HepG2 (cell line): ENCODE data around the gene DBN1. TPM values are rescaled to one million over a fixed set of nuclear protein-coding genes. Genes with fewer than 3 reads are reported as not detected.

Source experiments
- ADNP ChIP-seq: sonication (generic); formaldehyde crosslinking; IDR thresholded peaks from 2 replicates; pipeline ENCODE4 v1.4.0; 2020; ENCODE audit warnings: missing genetic modification reagents
- ATF7 ChIP-seq, 2 experiments: fragments of 450-650 bp in 1 of 2; sonication (generic) in 1 of 2; formaldehyde crosslinking in 1 of 2; IDR thresholded peaks; 2 replicates each; pipeline versions ENCODE4 v1.4.0 to v1.6.1; 2016 to 2020; ENCODE audit warnings: antibody characterized with exemption in 1 of 2, mild to moderate bottlenecking in 1 of 2, missing genetic modification reagents in 1 of 2
- CAMTA2 ChIP-seq: sonication (generic); formaldehyde crosslinking; IDR thresholded peaks from 2 replicates; pipeline ENCODE4 v1.4.0; 2020; ENCODE audit warnings: mild to moderate bottlenecking, missing genetic modification reagents, borderline replicate concordance
- CEBPG ChIP-seq: IDR thresholded peaks from 2 replicates; pipeline ENCODE4 v1.6.1; 2016
- ERF ChIP-seq: IDR thresholded peaks from 2 replicates; pipeline ENCODE4 v1.6.1; 2018; ENCODE audit warnings: missing biosample characterization, missing genetic modification reagents
- HNF1B ChIP-seq: sonication (generic); formaldehyde crosslinking; IDR thresholded peaks from 2 replicates; pipeline ENCODE4 v1.5.1; 2020; ENCODE audit warnings: mild to moderate bottlenecking, moderate library complexity, missing genetic modification reagents
- IKZF5 ChIP-seq: IDR thresholded peaks from 2 replicates; pipeline ENCODE4 v1.6.1; 2018; ENCODE audit warnings: missing genetic modification reagents, mild to moderate bottlenecking, missing compliant biosample characterization
- JARID2 ChIP-seq: sonication (generic); formaldehyde crosslinking; IDR thresholded peaks from 2 replicates; pipeline ENCODE4 v1.8.1; 2023; ENCODE audit warnings: missing genetic modification reagents, inconsistent platforms; ENCODE audit not compliant: insufficient replicate concordance
- KDM2A ChIP-seq: sonication (generic); formaldehyde crosslinking; IDR thresholded peaks from 2 replicates; pipeline ENCODE4 v1.4.0; 2020; ENCODE audit warnings: low read depth, missing genetic modification reagents, borderline replicate concordance
- KLF16 ChIP-seq, 2 experiments: sonication (generic) in 1 of 2; formaldehyde crosslinking in 1 of 2; IDR thresholded peaks; 2 replicates each; pipeline versions ENCODE4 v1.6.1 to v1.8.0; 2016 to 2023; ENCODE audit warnings: missing genetic modification reagents in 2 of 2, missing compliant biosample characterization in 1 of 2
- MNT ChIP-seq: fragments of 450-650 bp; IDR thresholded peaks from 2 replicates; pipeline ENCODE4 v1.6.1; 2016
- NR3C1 ChIP-seq: sonication (generic); formaldehyde crosslinking; IDR thresholded peaks from 2 replicates; pipeline ENCODE4 v1.4.0; 2020; ENCODE audit warnings: missing genetic modification reagents
- RAD21 ChIP-seq: fragments of 450-650 bp; formaldehyde crosslinking; IDR thresholded peaks from 2 replicates; pipeline ENCODE4 v1.5.0; 2020; ENCODE audit warnings: mild to moderate bottlenecking
- SIX4 ChIP-seq: sonication (generic); formaldehyde crosslinking; IDR thresholded peaks from 2 replicates; pipeline ENCODE4 v1.4.0; 2020; ENCODE audit warnings: missing genetic modification reagents
- XRCC5 ChIP-seq: fragments of 200-400 bp; formaldehyde crosslinking; optimal IDR thresholded peaks from 2 replicates; pipeline ENCODE3; 2017; ENCODE audit warnings: mild to moderate bottlenecking, low read length
- ZNF121 ChIP-seq: sonication (generic); formaldehyde crosslinking; IDR thresholded peaks from 2 replicates; pipeline ENCODE4 v1.5.0; 2020; ENCODE audit warnings: mild to moderate bottlenecking, missing genetic modification reagents
- ZNF331 ChIP-seq: sonication (generic); formaldehyde crosslinking; IDR thresholded peaks from 2 replicates; pipeline ENCODE4 v1.4.0; 2020; ENCODE audit warnings: missing genetic modification reagents
- ZNF646 ChIP-seq: sonication (generic); formaldehyde crosslinking; IDR thresholded peaks from 2 replicates; pipeline ENCODE4 v1.9.0; 2021; ENCODE audit warnings: mild to moderate bottlenecking, missing genetic modification reagents
- ZNF652 ChIP-seq: IDR thresholded peaks from 2 replicates; pipeline ENCODE4 v1.6.1; 2016; ENCODE audit warnings: low read depth, borderline replicate concordance
- ZNF746 ChIP-seq: sonication (generic); formaldehyde crosslinking; IDR thresholded peaks from 2 replicates; pipeline ENCODE4 v1.8.0; 2022; ENCODE audit warnings: mild to moderate bottlenecking, missing genetic modification reagents
- polyA plus RNA-seq, 8 experiments: library from polyadenylated mRNA; depleted of rRNA in 3 of 8; stranded (reverse) in 7 of 8; unstranded in 1 of 8; fragments of >200 nt; fragmentation: Illumina TruSeq in 4 of 8; extraction: Trizol in 4 of 8; gene quantifications; 2 replicates each; pipeline versions ENCODE4 v1.2.1 to v1.2.3, GENCODE V29; 2011 to 2016; ENCODE audit warnings: low read depth in 4 of 8, missing spikeins in 1 of 8, mixed read lengths in 1 of 8; ENCODE audit not compliant: insufficient read depth in 1 of 8
- total RNA-seq, 5 experiments: library from RNA; depleted of rRNA; stranded (reverse); fragments of >200 nt; fragmentation: Illumina TruSeq; extraction: Trizol; gene quantifications; 2 replicates each; pipeline ENCODE4 v1.2.3, GENCODE V29; 2016; ENCODE audit warnings: low read depth in 1 of 5

The DBN1 gene
- total and polyA plus RNA-seq, 2 of the 13 experiments (the other 11 are each of a cell fraction or from before 2014, with no cell fraction given): 27.0 to 37.3 TPM

GRCh38 chr5:177454397-177455035, 18.9 kb downstream of the DBN1 start (continued):
- TF ChIP-seq IKZF5 (CRISPR knock-in tag) (no peak), ADNP (CRISPR knock-in tag) (no peak), KDM2A (CRISPR knock-in tag) (peak; percentile 83), ERF (CRISPR knock-in tag) (peak; percentile 74; the same call in 1 of the 2 replicates), MNT (0 out of 2 replicates have a peak, but pooled peaks have one; percentile 3), CAMTA2 (CRISPR knock-in tag) (no peak), XRCC5 (peak; percentile 96), SIX4 (no peak), KLF16 (CRISPR knock-in tag; IDR thresholded peaks at IDR 0.05) (peak in 1 of 2 experiments; percentile 66; a peak in 2 of 4 replicates), JARID2 (CRISPR knock-in tag) (no peak), ZNF652 (CRISPR knock-in tag) (0 out of 2 replicates have a peak, but pooled peaks have one; percentile 20), ZNF646 (CRISPR knock-in tag) (no peak), ZNF331 (CRISPR knock-in tag) (0 out of 2 replicates have a peak, but pooled peaks have one; percentile 24), RAD21 (peak; percentile 97), NR3C1 (CRISPR knock-in tag) (no peak), ATF7 (IDR thresholded peaks at IDR 0.05) (peak; percentile 97), ATF7 (CRISPR knock-in tag; IDR thresholded peaks at IDR 0.05) (peak; percentile 95), ZNF121 (CRISPR knock-in tag) (no peak), HNF1B (peak; percentile 32; the same call in 1 of the 2 replicates), CEBPG (0 out of 2 replicates have a peak, but pooled peaks have one; percentile 15), ZNF746 (CRISPR knock-in tag) (no peak)
